Neural crest cell (in vitro differentiated cells): ENCODE results near the gene KAT14. TPM values are rescaled to one million over a fixed set of nuclear protein-coding genes. Genes with fewer than 3 reads are reported as not detected.
"Not testable (repeated sequence)": the region's sequence is repeated elsewhere in the genome, so short reads cannot be mapped to it uniquely, and the experiment has no call there.

Source experiments
- DNase-seq: peaks from one replicate; pipeline ENCODE4 v3.0.0; 2021; ENCODE audit warnings: low read depth, mixed read lengths, low spot score
- H3K27ac Mint-ChIP-seq: one replicate; pipeline ENCODE4 v1.8.0; 2021; ENCODE audit warnings: mild to moderate bottlenecking, mixed read lengths; ENCODE audit not compliant: unreplicated experiment
- H3K27me3 Mint-ChIP-seq: 2 replicates; pipeline ENCODE4 v1.8.0; 2021; ENCODE audit warnings: low read depth, mild to moderate bottlenecking, mixed read lengths
- H3K36me3 Mint-ChIP-seq: 2 replicates; pipeline ENCODE4 v1.8.0; 2021; ENCODE audit warnings: low read depth, mild to moderate bottlenecking, mixed read lengths
- H3K4me1 Mint-ChIP-seq: 2 replicates; pipeline ENCODE4 v1.8.0; 2021; ENCODE audit warnings: mixed read lengths
- H3K4me3 Mint-ChIP-seq: one replicate; pipeline ENCODE4 v1.8.0; 2021; ENCODE audit warnings: mild to moderate bottlenecking, mixed read lengths
- H3K9me3 Mint-ChIP-seq: 2 replicates; pipeline ENCODE4 v1.8.0; 2021; ENCODE audit warnings: mixed read lengths
- long read RNA-seq: library from polyadenylated mRNA; unstranded; transcript quantifications from one replicate; pipeline ENCODE4 v2.0.0, GENCODE V29; 2020
- total RNA-seq: library from RNA; stranded (reverse); gene quantifications from 2 replicates; pipeline ENCODE4 v1.2.1, GENCODE V29; 2021
- TF ChIP-seq, protein P1 (sequence below): fragments of 200-600 bp; sonication (generic); conservative IDR thresholded peaks from 2 replicates; pipeline ENCODE4 v1.5.0; 2021; ENCODE audit warnings: antibody characterized with exemption, mild to moderate bottlenecking

KAT14 gene, protein sequence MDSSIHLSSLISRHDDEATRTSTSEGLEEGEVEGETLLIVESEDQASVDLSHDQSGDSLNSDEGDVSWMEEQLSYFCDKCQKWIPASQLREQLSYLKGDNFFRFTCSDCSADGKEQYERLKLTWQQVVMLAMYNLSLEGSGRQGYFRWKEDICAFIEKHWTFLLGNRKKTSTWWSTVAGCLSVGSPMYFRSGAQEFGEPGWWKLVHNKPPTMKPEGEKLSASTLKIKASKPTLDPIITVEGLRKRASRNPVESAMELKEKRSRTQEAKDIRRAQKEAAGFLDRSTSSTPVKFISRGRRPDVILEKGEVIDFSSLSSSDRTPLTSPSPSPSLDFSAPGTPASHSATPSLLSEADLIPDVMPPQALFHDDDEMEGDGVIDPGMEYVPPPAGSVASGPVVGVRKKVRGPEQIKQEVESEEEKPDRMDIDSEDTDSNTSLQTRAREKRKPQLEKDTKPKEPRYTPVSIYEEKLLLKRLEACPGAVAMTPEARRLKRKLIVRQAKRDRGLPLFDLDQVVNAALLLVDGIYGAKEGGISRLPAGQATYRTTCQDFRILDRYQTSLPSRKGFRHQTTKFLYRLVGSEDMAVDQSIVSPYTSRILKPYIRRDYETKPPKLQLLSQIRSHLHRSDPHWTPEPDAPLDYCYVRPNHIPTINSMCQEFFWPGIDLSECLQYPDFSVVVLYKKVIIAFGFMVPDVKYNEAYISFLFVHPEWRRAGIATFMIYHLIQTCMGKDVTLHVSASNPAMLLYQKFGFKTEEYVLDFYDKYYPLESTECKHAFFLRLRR
- total RNA-seq, result 30.7 and 31.9 TPM in 2 replicates
- long read RNA-seq, partial matches to known transcripts, result 12 of 53 reads
- long read RNA-seq, other reads (novel, unspliced or antisense), result 39 of 53 reads

DNA sequence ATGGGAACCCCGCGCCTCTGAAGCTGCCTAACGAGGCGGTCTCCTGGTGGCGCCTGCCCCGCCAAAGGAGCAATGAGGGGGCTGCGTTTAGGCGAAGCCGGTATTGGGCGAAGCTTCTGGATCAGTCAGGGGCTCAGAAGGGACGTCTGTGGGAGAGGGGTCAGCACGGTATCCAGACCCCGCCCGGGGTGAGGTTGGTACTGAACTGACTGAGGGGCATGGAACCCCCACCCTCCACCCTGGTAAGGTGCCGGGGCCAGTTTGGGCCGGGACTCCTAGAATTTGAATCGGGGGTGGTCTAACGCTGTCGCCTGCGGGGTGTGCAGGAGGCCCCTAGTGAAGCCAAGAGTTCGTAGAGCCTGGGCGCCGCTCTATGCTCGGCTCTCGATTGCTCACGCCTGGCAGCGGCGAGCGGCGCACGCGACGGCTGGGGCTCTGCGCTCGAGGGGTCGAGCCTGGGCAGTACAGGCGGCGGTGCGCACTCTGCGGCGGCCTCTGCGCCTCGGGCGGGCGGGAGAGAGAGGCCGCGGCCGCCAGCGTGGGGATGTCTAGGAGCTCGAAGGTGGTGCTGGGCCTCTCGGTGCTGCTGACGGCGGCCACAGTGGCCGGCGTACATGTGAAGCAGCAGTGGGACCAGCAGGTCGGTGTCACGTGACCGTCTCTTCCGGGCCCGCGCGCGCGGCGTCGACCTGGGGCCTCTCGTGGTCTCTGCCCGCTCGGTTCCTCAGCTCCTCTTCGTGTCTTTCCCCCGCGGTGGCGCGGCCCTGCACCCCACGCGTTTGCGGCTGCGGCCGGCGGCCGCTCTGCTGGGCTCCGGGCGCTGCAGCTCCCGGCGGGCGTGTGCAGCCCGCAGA, at the start of gene KAT14, which contains the start of gene PET117:
Gene KAT14, plus strand, starts transcription at position 452 of the 854 bp plus-strand sequence. CDS start 4,798 bp downstream, outside the sequence.
Gene PET117, plus strand, starts transcription at position 452 of the 854 bp plus-strand sequence. Its CDS starts 93 bp downstream, at position 545.
- Mint-ChIP-seq H3K36me3 (peaks cover 2% of the 10 kb centered on the region), H3K4me3 (peak within 1 kb of the TSS; percentile 86), H3K27ac (peak within 1 kb of the TSS; percentile 62), H3K4me1 (peaks cover 25% of the 10 kb centered on the region), H3K9me3 (no peaks in the 10 kb centered on the region), H3K27me3 (peaks cover 12% of the 10 kb centered on the region)
- peak; percentile 89 for DNase-seq
- TF ChIP-seq, protein P1, sequence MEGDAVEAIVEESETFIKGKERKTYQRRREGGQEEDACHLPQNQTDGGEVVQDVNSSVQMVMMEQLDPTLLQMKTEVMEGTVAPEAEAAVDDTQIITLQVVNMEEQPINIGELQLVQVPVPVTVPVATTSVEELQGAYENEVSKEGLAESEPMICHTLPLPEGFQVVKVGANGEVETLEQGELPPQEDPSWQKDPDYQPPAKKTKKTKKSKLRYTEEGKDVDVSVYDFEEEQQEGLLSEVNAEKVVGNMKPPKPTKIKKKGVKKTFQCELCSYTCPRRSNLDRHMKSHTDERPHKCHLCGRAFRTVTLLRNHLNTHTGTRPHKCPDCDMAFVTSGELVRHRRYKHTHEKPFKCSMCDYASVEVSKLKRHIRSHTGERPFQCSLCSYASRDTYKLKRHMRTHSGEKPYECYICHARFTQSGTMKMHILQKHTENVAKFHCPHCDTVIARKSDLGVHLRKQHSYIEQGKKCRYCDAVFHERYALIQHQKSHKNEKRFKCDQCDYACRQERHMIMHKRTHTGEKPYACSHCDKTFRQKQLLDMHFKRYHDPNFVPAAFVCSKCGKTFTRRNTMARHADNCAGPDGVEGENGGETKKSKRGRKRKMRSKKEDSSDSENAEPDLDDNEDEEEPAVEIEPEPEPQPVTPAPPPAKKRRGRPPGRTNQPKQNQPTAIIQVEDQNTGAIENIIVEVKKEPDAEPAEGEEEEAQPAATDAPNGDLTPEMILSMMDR, result no peak

DNA sequence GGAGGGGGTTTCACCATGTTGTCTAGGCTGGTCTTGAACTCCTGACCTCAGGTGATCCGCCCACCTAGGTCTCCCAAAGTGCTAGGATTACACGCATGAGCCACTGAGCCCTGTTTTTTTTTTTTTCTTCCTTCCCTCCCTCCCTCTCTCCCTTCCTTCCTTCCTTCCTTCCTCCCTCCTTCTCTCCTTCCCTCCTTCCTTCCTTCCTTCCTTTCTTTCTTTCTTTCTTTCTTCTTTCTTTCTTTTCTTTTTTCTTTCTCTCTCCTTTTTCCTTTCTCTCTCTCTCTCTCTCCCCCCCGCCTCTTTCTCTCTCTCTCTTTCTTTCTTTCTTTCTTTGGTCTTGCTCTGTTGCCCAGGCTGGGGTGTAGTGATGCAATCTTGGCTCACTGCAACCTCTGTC, 49.4 kb upstream of the KAT14 start:
- not testable (repeated sequence) for H3K36me3 Mint-ChIP-seq, H3K4me1 Mint-ChIP-seq, H3K4me3 Mint-ChIP-seq, DNase-seq, H3K9me3 Mint-ChIP-seq, H3K27ac Mint-ChIP-seq
- peaks cover 11% of the 10 kb centered on the region for H3K27me3 Mint-ChIP-seq

DNA sequence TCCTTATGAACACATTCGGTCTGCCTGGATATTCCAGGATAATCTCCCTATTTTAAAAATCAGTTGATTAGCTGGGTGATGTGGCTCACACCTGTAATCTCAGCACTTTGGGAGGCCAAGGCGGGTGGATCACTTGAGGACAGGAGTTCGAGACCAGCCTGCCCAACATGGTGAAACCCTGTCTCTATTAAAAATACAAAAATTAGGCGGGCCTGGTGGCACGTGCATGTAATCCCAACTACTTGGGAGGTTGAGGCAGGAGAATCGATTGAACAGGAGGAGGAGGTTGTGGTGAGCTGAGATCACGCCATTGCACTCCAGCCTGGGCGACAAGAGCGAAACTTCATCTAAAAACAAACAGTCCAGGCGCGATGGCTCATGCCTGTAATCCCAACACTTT, 48.8 kb upstream of the KAT14 start:
- not testable (repeated sequence) for H3K27ac Mint-ChIP-seq, H3K9me3 Mint-ChIP-seq, DNase-seq

DNA sequence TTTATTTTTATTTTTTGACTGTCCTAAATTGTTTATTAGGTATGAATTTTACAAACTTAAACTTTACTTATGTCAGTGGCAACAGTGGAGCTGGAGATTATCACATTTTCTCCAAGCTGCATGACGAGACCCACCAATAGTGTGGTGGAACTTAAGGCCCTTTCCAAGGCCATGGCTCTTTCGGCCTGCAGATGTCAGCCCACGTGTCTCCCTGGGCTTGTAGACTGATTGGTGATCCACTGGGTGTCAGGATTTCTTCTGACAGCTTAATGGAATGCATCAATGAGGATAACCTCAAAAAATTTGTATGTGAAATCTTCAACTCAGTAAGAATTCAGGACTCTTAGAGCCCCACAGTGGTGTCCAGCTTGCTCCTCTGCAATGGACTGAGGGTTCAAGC, 47.6 kb upstream of the KAT14 start:
- no peaks in the 10 kb centered on the region for H3K36me3 Mint-ChIP-seq

More for the DNA sequence above, 48.8 kb upstream of the KAT14 start:
- not testable (repeated sequence) for H3K4me1 Mint-ChIP-seq, H3K36me3 Mint-ChIP-seq, H3K4me3 Mint-ChIP-seq
- peaks cover 11% of the 10 kb centered on the region for H3K27me3 Mint-ChIP-seq

DNA sequence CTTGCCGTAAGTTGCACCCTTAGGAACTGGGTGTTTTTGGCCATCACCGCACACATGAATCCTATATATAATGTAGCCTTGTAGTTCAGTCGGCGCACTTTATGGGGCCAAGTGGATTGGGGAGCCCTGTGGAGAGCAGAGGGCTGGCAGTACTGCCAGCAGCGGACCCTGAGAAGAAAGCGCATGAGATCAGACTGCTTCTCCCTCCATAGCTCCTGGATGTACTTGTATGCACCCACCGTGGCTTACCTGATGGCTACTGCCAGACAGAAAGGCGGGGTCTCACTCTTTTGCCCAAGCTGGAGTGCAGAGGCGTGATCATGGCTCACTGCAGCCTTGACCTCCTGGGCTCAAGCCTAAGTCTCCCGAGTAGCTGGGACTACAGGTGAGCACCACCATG, 47.2 kb upstream of the KAT14 start:
- Mint-ChIP-seq H3K27me3 (peaks cover 7% of the 10 kb centered on the region), H3K4me3 (no peak overlapping the region), H3K9me3 (no peaks in the 10 kb centered on the region), H3K27ac (no peak overlapping the region), H3K36me3 (no peaks in the 10 kb centered on the region), H3K4me1 (no peaks in the 10 kb centered on the region)
- DNase-seq, result no peak
- TF ChIP-seq, protein P1, result no peak

More for the DNA sequence above, 47.6 kb upstream of the KAT14 start:
- no peak overlapping the region for H3K4me3 Mint-ChIP-seq
- DNase-seq, result no peak
- no peak overlapping the region for H3K27ac Mint-ChIP-seq
- TF ChIP-seq, protein P1, result no peak
- no peaks in the 10 kb centered on the region for H3K4me1 Mint-ChIP-seq
- H3K9me3 Mint-ChIP-seq, result no peaks in the 10 kb centered on the region
- H3K27me3 Mint-ChIP-seq, result peaks cover 7% of the 10 kb centered on the region

DNA sequence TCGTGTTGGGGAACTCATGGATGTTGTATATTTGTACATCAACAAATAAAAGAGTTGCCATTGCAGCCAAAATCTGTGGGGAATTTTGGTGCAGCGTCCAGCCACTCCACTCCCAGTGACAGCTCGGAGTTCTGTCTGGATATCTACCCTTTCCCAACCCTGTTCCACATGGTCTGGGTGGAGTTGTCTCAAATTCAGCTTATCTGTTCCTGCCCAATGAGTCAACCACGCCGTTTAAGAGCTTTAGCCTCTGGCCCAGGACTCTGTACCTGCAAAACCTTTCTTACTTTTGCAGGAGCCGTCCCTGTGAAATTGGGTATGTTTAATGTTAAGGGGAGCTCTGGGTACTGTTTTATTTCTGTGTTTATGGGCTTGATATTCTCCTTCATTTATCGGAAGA, 46.0 kb upstream of the KAT14 start:
- TF ChIP-seq, protein P1, result no peak
- DNase-seq, result no peak

More for the DNA sequence above, 46.0 kb upstream of the KAT14 start:
- Mint-ChIP-seq H3K4me3 (no peak overlapping the region), H3K27ac (no peak overlapping the region), H3K9me3 (no peaks in the 10 kb centered on the region), H3K4me1 (no peaks in the 10 kb centered on the region), H3K36me3 (no peaks in the 10 kb centered on the region), H3K27me3 (peaks cover 7% of the 10 kb centered on the region)
